HG03060 (cell line): ENCODE results near the gene SAMD4A.

Experiments
- ATAC-seq: cut with Tn5 transposase; IDR thresholded peaks from one replicate; pipeline ENCODE4 v1.9.1; 2021; ENCODE audit warnings: low read depth, moderate number of reproducible peaks; ENCODE audit not compliant: unreplicated experiment

Gene SAMD4A

DNA sequence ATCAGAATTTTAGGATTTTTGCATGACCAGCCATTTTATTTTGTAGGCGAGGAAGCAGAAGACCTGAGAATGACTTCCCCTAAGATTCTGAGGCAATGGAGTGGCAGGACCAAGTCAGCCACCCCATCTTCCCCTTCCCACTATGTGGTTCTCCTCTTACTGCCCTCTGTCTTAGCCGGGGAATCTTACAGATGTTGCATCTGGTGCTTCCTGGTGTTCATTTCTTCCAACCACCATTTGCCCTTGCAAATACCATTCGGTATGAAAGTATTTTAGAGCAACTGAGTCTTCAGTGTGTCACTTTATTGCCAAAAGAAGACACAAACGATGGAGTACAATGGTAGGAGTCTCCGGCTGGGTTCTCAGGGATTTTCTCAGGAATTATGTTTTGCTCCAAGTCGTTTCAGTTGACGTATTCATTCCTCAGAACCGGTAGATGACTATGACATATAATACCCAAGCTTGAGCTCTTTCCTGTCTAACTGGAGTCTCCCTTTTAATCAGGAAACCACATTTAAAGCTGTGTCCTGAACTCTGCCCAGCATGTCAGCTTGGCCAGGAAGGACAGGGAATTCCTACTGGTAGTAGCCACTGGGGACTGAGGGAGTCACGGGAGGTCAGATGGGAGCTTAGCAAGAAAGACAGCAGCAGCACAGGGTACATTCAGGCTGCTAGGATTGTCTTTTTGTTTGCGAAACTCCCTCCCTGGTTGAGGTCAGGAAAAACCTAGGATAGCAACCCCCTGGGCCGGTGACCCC lies 87.0 kb downstream of the SAMD4A start:
- ATAC-seq: no peak

- no peak for ATAC-seq
Measured at GRCh38 chr14:54654605-54655004, 87.7 kb downstream of the SAMD4A start.

- no peak for ATAC-seq
Measured at GRCh38 chr14:54658836-54659235, 91.9 kb downstream of the SAMD4A start.

DNA sequence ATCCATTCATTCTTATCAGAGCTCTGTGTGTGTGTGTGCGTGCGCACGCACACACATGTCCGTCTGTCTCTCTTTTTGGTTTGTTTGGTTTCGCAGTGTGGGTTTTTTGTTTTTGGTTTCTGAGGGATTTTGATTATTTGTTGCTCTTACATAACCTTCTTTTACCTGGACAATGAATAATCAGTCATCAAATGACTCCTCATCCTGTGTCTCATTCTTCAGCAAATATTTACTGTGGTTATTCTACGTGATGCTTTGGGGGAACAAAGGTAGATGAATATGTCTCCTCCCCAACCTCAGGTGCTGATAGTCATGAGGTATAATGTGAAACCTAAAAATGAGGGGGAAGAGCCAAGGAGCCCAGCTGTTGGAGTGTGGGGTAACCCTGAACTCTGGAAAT lies 92.4 kb downstream of the SAMD4A start:
- no peak for ATAC-seq

- ATAC-seq: no peak
Measured at GRCh38 chr14:54660604-54661111, 93.7 kb downstream of the SAMD4A start.

DNA sequence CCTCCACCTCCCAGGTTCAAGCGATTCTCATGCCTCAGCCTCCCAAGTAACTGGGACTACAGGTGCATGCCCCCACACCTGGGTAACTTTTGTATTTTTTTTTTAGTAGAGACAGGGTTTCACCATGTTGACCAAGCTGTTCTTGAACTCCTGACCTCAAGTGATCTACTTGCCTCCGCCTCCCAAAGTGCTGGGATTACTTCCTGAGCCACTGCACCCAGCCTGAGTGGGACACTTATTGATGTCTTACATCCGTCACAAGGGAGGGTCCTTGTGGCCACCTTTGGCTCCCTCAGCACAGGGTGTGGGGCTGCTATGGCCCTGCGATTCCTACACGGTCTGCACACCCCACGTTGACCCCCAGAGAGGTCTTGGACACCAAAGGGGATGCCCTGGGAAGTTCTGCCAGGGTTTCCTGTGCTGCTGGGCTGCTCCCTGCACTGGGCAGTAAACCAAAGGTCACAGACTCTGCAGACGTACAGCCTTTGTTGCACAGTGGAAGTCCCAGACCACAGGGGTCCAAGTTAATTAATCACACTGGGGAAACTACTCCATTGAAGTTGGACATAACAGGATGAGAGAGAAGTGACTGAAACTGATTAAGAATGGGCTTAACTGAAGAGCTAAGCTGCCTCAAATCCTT lies 95.7 kb downstream of the SAMD4A start:
- no peak for ATAC-seq

GRCh38 chr14:54664961-54665360 lies 98.0 kb downstream of the SAMD4A start:
- no peak for ATAC-seq

GRCh38 chr14:54665946-54666345 lies 99.0 kb downstream of the SAMD4A start:
- ATAC-seq: no peak

DNA sequence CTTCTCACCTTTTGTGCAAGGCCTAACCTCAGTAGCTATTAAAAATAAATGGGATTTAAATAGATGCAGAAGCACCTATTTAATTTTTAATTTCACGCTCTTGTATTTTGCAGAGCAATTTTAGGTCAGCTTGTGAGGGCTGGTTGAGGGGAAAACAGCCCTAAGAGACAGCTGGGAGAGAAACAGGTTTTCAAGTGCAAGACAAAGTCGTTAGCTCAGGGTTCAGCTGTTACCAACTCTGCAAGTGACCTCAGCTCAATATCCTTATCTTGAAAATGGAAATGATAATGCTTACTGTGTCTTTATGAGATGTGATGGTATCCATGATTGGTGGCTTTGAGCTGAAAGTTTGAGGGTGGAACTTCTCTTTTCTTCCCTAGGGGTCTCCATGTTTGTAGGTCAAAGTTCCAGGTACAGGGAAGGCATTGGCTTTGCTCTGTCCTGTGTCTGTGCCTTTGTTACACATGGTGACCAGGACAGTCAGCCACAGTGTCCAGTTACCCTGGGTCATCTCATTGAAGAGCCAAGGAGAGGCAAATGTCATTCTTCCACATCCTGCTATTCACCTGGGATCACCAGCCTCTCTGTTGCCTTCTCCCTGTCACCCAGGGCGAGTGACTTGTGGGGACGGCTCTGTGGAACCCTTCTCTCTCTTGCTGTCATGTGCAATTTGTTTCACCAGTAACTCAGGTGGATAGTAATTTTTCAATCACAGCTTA lies 100.3 kb downstream of the SAMD4A start:
- ATAC-seq: no peak

- no peak for ATAC-seq
Measured at GRCh38 chr14:54667764-54668163, 100.8 kb downstream of the SAMD4A start.

DNA sequence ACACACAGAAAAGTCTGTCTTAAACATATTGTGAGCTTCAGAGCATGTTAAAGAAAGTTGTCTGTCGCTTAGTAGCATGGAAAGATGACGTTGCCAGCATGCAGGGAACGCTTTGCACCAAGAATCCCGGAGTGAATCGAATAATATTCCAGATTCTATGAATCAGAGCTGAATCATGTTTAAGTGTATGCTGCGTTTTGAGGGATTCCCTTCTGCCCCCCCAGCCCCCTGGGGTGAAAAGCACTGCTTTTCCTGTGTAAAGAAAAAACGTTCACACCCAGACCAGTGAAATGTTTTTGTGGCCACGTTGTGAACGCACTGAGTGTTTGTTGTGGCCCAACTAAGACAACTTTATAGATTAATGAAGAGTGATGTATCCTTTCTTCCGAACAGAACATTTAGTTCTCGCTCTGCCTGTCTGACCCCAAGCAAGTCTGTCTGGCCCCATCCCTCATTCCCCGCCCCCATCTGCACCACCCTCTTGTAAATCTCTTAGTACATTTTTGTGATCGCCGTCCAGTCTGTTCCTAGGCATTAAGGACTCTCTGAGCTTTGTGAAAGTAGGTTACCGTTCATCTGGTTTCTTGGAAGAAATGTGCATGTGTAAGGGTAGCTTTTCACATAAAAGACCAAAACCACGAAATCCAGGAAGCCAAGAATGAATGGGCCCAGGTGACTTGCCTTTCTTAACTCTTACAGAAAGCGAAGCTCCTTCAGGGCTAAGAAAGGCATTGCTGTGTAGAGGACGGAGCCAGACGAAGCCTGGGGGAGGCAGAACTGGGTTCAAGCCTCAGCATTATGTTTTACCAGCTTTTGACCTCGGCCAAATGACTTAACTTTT lies 103.0 kb downstream of the SAMD4A start:
- no peak for ATAC-seq

DNA sequence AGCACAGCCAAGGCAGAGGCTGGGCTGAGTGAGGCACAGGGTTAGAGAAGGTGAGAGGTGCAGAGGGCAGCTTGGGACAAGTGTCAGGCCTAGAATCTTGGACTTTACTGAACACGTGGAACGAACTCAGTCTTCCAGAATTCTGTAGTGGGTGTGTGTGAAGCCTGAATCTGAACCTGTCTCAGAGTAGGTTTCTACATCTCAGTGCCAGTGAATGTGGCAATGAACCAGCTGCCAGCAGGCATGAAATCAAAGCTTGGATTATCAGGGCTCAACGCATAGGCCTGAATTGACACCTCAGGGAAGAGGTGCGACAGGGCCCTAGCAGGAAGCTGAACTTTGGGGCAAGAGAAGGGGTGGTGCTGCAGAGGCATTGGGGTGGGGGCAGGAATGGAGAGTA lies 104.6 kb downstream of the SAMD4A start:
- ATAC-seq: no peak

DNA sequence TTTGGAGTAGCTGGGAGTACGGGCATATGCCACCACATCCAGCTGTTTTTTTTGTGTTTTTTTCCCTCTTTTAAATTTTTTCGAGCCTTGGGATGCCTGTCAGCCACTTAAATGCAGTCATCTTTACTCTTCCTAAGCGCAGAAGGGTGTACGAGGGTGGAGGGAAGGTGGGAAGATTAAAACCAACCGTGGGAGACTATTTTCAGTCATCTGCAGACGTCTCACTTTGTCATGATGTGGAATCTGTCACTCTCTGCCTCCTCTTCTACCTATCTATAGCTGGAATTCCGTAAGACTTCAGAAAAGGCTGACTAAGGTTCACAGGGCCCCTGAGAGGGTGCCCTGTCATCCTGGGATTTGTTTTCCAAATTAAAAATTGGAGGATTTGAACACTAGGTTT lies 105.3 kb downstream of the SAMD4A start:
- no peak for ATAC-seq

- ATAC-seq: no peak
Measured at GRCh38 chr14:54672688-54673087, 105.8 kb downstream of the SAMD4A start.

- no peak for ATAC-seq
Measured at GRCh38 chr14:54673193-54674045, 106.5 kb downstream of the SAMD4A start.

DNA sequence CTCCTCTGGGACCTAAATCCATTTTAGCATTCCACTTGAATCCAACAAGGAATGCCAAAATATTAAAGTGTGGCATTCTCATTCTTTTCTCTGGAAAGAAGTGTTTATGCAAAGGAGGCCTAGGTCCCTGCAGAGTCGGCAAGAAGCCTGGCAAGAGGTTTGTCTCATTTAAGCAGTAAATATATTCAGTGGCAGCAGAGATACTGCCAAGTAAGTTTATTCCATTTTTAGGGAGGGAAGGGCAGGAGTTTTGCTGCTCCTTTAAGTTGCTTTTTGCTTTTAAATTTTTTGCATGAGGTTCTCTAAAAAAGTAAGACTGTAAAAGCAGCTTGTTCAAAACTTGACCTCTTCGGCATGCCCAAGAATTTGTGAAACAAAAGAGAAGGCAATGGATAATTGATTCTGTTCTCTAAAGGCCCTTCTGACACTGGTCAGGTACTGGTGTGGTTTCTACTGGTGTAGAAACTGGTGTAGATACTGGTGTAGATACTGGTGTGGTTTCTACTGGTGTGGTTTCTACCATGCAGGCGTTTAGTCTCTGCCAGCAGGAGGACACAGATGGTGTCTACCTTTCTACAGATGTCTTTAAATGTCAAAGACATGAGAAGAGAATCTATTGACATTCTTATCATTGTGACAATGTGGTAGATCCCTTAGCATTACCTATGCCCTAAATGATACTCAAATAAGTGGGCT lies 107.3 kb downstream of the SAMD4A start:
- ATAC-seq: no peak

- ATAC-seq: no peak
Measured at GRCh38 chr14:54675236-54676128, 108.6 kb downstream of the SAMD4A start.
